Effector CD4-positive, alpha-beta T cell (primary cell): ENCODE measurements around the gene CLDN2. TPM values are rescaled to one million over a fixed set of nuclear protein-coding genes. Genes with fewer than 3 reads are reported as not detected.
A peak's percentile ranks its signal among the peaks of the same experiment; 100 is the strongest.
"Not testable (repeated sequence)": the region's sequence is repeated elsewhere in the genome, so short reads cannot be mapped to it uniquely, and the experiment has no call there.

Source experiments
- DNase-seq: peaks from one replicate; pipeline ENCODE4 v3.0.0-alpha.2; 2020
- total RNA-seq: gene quantifications from one replicate; lab custom pipeline; 2026; lab: John Stamatoyannopoulos, UW

The CLDN2 gene, protein sequence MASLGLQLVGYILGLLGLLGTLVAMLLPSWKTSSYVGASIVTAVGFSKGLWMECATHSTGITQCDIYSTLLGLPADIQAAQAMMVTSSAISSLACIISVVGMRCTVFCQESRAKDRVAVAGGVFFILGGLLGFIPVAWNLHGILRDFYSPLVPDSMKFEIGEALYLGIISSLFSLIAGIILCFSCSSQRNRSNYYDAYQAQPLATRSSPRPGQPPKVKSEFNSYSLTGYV
- total RNA-seq: not detected

GRCh38 chrX:106919932-106920452, at the start of gene CLDN2:
CLDN2 (plus strand) TSS chrX:106920402; CDS start chrX:106928229, 7,827 bp downstream.
- DNase-seq: no peak

DNA sequence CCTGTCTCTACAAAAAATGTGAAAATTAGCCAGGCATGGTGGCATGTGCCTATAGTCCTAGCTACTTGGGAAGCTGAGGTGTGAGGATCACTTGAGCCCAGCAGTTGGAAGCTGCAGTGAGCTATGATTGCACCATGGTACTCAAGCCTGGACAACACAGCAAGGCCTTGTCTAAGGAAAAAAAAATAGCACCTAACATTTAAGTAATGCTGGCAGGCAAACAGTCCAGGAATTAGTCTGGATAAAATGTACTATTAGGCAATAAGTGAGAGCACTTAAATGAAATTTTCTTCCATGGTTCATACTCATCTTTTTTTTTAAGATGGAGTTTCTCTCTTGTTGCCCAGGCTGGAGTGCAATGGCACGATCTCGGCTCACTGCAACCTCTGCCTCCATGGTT, 47.4 kb upstream of the CLDN2 start:
- not testable (repeated sequence) for DNase-seq

DNA sequence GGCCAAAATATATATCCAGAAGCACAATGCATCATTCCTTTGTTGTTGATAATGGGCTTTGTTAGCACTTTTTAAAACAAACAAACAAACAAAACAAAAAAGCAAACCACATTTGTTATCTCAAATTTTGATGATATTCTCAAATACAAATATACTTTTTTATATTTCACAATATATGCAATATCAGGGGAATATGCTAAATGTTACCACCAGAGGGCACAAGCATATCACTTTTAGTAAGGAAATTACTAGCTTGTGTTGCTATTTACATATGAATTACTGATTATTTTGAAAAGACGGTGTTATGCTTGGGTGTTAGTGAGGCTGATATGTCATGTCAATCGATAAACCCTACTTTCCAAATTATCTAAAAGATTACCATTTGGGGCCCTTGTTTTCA, 46.1 kb upstream of the CLDN2 start:
- DNase-seq: no peak

DNA sequence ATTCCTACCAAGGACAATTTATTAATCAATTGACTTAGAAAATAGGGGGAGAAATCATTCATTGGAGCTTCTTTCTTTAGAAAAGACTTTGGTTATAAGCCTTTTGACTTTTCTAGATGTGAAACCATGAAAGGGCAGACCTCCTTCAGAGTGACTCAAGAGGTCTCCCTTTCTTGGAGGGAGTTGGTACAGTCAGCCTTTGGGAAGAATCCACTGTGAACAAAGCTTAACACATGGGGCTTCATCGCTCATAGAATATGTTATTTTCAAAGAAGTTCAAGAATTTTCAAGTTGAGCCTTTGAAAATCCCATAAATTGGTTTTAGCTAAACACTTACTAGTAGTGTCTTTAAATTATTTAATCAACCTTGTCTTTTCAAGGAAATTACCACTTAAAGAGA, 45.1 kb upstream of the CLDN2 start:
- DNase-seq: no peak

DNA sequence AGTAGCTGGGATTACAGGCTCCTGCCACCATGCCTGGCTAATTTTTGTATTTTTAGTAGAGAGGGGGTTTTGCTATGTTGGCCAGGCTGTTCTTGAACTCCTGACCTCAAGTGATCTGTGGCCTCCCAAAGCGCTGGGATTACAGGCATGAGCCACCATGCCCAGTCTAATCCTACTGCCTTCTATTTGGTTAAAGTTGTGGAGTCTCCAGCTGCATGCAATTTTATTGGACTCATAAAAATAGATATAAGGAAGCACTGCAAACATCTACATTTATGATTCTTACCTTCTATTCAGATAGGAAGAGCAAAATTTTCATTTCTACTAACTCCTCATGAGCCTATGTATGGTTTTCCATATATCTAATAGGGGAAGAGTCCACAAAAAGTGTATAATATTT, 30.7 kb upstream of the CLDN2 start:
- DNase-seq: no peak

DNA sequence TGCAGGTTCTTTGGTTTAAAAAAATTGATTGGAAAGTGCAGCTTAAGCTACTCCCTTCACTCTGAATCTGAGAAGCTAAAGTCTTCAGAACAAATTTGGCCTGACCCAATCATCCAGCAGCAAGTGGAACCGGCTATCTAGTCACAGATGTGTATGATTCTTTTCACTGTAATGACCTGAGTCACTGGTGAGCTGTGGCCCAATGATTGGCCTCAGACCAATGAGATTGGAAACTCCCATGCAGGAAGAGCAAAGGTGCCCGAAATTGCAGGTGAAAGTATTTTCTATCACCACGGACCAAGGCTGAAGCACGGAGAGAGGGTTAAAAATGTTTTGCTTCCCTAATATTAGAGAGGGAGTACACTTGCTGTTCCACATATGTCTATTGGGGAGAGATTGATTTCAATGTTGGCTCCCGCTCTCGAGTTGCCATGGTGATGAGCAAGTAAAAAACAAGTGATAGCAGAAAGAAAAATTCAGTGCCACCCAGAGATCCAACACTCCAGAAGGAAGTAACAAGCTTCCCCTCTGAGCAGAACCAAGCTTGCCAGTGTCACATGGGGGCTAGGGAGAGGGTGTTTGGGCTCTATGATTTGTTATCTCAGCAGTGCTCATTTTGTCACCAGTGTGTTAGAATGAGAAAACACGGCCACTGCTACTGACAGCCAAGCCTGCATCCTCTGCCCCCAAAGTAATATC, 28.3 kb upstream of the CLDN2 start:
- DNase-seq: no peak

- DNase-seq: peak; percentile 32
Measured at GRCh38 chrX:106894392-106894909, 25.8 kb upstream of the CLDN2 start.

GRCh38 chrX:106894978-106895452, 25.2 kb upstream of the CLDN2 start:
- no peak for DNase-seq

- DNase-seq: no peak
Measured at GRCh38 chrX:106897259-106897658, 22.9 kb upstream of the CLDN2 start.

- no peak for DNase-seq
Measured at GRCh38 chrX:106898462-106898861, 21.7 kb upstream of the CLDN2 start.

DNA sequence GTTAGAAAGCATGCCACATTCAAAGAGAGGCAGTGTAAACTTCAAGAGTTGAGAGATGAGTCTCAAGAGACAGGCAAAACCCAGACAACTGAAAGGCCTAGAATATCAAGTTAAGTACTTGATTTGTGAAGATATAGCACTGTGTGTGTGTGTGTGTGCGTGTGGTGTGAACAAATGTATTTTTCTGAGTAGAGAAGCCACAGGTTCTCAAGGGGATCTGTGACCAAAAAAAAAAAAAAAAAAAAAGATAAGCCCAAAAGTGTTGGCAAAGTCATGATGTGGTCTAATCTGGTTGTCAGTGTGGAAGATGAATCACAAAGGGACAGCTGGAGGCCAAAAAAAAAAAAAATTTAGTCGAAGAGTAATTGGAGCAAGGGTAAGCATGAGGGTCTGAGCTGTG, 20.9 kb upstream of the CLDN2 start:
- DNase-seq: no peak

DNA sequence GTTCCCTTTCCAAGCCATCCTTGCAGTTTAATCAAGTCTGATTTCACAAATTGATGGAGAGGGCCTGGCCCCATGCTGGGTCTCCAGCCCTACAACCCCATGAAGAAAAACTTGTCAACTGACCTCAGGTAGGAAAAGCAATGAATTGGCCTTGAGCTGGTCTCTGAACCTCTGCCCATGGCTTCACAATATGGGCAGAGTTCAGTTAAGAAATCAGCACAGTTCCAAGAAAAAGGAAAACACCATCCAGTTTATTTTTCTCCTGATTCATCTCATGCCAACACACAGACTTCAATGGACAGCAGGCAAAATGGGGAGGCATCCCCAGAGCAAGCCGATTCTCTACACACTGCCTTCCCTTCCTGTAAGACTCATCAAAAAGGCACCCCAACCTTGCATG, 20.4 kb upstream of the CLDN2 start:
- no peak for DNase-seq

- no peak for DNase-seq
Measured at GRCh38 chrX:106901341-106901740, 18.9 kb upstream of the CLDN2 start.

GRCh38 chrX:106901781-106902219, 18.4 kb upstream of the CLDN2 start:
- DNase-seq: no peak

GRCh38 chrX:106902684-106903083, 17.5 kb upstream of the CLDN2 start:
- no peak for DNase-seq

GRCh38 chrX:106903291-106903824, 16.8 kb upstream of the CLDN2 start, which contains the start of gene RIPPLY1:
RIPPLY1 (minus strand) TSS chrX:106903341; CDS start chrX:106903287, 54 bp downstream.
- DNase-seq: no peak

DNA sequence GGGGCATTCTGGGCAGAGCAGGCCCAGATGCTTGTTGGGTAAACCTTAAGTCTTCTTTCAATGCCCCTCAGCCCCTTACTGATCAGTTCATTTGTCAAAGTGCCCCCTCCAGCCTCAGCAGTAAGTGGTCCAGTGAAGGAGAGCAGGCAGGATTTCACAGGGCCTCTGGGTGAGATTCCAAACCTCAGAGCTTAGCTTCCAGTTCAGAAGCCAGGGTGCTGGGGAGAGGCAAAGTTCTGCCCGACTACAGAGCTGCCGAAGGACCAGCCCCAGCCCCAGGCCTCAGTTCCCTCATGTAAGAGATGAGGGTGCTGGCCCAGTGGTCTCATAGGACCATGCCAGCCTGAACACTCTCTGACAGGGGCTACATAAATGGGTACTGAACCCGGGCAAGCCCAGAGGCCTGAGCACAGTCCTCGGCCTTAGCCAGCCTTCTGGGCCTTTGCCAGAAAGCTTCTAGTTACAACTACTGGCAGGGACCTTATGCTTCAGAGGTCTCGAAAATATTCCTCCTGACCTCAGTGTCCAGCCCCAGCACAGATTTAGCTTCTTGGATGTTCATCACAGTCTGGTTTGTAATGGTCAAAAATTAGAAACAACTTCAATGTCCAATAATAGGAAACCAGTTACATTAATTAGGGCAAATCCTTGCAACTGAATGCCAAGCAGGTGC, 16.2 kb upstream of the CLDN2 start:
- no peak for DNase-seq

- no peak for DNase-seq
Measured at GRCh38 chrX:106905064-106905708, 15.0 kb upstream of the CLDN2 start.

GRCh38 chrX:106906361-106906760, 13.8 kb upstream of the CLDN2 start:
- DNase-seq: no peak

GRCh38 chrX:106912864-106913263, 7.3 kb upstream of the CLDN2 start:
- DNase-seq: no peak

- DNase-seq: no peak
Measured at GRCh38 chrX:106917830-106918500, 2.2 kb upstream of the CLDN2 start.

- no peak for DNase-seq
Measured at GRCh38 chrX:106921637-106922036, 1.4 kb downstream of the CLDN2 start.
